DOHH2 (cell line): ENCODE measurements around the gene CACNA2D4.

Source experiments
- H3F3A ChIP-seq: fragments of 200-600 bp; sonication (generic), shearing (Covaris generic); 2 replicates; pipeline ENCODE4 v1.6.0; 2016; ENCODE audit warnings: antibody characterized with exemption, mild to moderate bottlenecking; ENCODE audit not compliant: control insufficient read depth, insufficient read depth
- H3K27ac ChIP-seq: fragments of 200-600 bp; sonication (generic); 2 replicates; pipeline ENCODE4 v1.5.1; 2014; ENCODE audit warnings: low read depth, mild to moderate bottlenecking, low read length, moderate library complexity
- H3K27me3 ChIP-seq: fragments of 200-600 bp; sonication (generic); 2 replicates; pipeline ENCODE4 v1.6.1; 2014; ENCODE audit warnings: mild to moderate bottlenecking, low read length, mixed read lengths; ENCODE audit not compliant: control insufficient read depth
- H3K36me3 ChIP-seq: fragments of 200-600 bp; sonication (generic); 2 replicates; pipeline ENCODE4 v1.6.1; 2014; ENCODE audit warnings: mild to moderate bottlenecking, low read length, moderate library complexity, mixed read lengths; ENCODE audit not compliant: control insufficient read depth
- H3K4me1 ChIP-seq: fragments of 200-600 bp; sonication (generic); 2 replicates; pipeline ENCODE4 v1.6.1; 2014; ENCODE audit warnings: mild to moderate bottlenecking, low read length, mixed read lengths; ENCODE audit not compliant: control insufficient read depth
- H3K4me2 ChIP-seq: fragments of 200-600 bp; sonication (generic); 2 replicates; pipeline ENCODE4 v1.6.0; 2014; ENCODE audit warnings: mild to moderate bottlenecking, low read length, moderate library complexity
- H3K4me3 ChIP-seq: fragments of 200-600 bp; sonication (generic); 2 replicates; pipeline ENCODE4 v1.5.1; 2014; ENCODE audit warnings: mild to moderate bottlenecking, low read length, mixed read lengths
- H3K79me2 ChIP-seq: fragments of 200-600 bp; sonication (generic); 2 replicates; pipeline ENCODE4 v1.6.1; 2014; ENCODE audit warnings: mild to moderate bottlenecking, low read length, mixed read lengths; ENCODE audit not compliant: control insufficient read depth
- H3K9me2 ChIP-seq: fragments of 200-600 bp; sonication (generic); replicated peaks from 2 replicates; pipeline ENCODE4 v1.6.1; 2014; ENCODE audit warnings: mild to moderate bottlenecking, low read length, mixed read lengths; ENCODE audit not compliant: control insufficient read depth
- H3K9me3 ChIP-seq: fragments of 200-600 bp; sonication (generic); 2 replicates; pipeline ENCODE4 v1.6.1; 2014; ENCODE audit warnings: antibody characterized with exemption, low read length, mixed read lengths; ENCODE audit not compliant: control insufficient read depth, insufficient read depth
- H4K20me1 ChIP-seq: fragments of 200-600 bp; sonication (generic); 2 replicates; pipeline ENCODE4 v1.6.0; 2014; ENCODE audit warnings: low read depth, mild to moderate bottlenecking, antibody characterized with exemption, low read length, moderate library complexity; ENCODE audit not compliant: control insufficient read depth, insufficient read depth
- EZH2phosphoT487 ChIP-seq: fragments of 200-600 bp; sonication (generic); IDR thresholded peaks from 2 replicates; pipeline ENCODE4 v1.6.1; 2017; ENCODE audit warnings: borderline replicate concordance, mild to moderate bottlenecking, antibody characterized with exemption, low read length, moderate library complexity, mixed read lengths
- TF ChIP-seq, protein P1 (sequence below): fragments of 200-600 bp; sonication (generic); IDR thresholded peaks from one replicate; pipeline ENCODE4 v1.5.1; 2014; ENCODE audit warnings: antibody characterized with exemption, mild to moderate bottlenecking, low read depth, low read length; ENCODE audit not compliant: poor library complexity, severe bottlenecking

CACNA2D4 gene

DNA sequence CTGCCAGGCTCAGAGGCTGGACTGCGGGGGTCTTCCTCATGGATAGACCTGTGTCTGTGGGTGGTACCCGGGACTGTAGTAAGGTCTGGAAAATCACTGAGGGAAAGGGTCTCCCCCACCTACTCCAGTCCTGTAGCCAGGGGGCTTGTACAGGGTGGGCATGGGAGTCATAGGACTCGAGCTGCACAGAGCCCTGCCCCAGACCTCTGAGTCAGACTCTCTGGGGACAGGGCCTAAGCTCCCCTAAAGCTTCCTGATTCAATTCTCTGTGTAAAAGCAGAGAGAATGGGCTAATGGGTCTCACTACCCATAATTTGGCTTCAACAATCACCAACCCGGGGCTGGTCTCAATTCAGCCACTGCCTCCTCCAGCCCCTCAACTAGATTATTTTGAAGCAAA is 71.0 kb downstream of the CACNA2D4 start:
- TF ChIP-seq, protein P1, sequence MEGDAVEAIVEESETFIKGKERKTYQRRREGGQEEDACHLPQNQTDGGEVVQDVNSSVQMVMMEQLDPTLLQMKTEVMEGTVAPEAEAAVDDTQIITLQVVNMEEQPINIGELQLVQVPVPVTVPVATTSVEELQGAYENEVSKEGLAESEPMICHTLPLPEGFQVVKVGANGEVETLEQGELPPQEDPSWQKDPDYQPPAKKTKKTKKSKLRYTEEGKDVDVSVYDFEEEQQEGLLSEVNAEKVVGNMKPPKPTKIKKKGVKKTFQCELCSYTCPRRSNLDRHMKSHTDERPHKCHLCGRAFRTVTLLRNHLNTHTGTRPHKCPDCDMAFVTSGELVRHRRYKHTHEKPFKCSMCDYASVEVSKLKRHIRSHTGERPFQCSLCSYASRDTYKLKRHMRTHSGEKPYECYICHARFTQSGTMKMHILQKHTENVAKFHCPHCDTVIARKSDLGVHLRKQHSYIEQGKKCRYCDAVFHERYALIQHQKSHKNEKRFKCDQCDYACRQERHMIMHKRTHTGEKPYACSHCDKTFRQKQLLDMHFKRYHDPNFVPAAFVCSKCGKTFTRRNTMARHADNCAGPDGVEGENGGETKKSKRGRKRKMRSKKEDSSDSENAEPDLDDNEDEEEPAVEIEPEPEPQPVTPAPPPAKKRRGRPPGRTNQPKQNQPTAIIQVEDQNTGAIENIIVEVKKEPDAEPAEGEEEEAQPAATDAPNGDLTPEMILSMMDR: no peak
- no peak for TF ChIP-seq EZH2phosphoT487
- Histone ChIP-seq H3F3A (no peaks in the 10 kb centered on the region), H3K4me3 (no peak overlapping the region), H3K9me3 (no peaks in the 10 kb centered on the region), H3K9me2 (no peaks in the 10 kb centered on the region), H3K4me1 (peaks cover 4% of the 10 kb centered on the region), H3K79me2 (no peaks in the 10 kb centered on the region), H3K27me3 (peaks cover 17% of the 10 kb centered on the region; the same call in 1 of the 2 replicates), H4K20me1 (no peaks in the 10 kb centered on the region), H3K27ac (no peak overlapping the region), H3K4me2 (no peak overlapping the region), H3K36me3 (no peaks in the 10 kb centered on the region)

DNA sequence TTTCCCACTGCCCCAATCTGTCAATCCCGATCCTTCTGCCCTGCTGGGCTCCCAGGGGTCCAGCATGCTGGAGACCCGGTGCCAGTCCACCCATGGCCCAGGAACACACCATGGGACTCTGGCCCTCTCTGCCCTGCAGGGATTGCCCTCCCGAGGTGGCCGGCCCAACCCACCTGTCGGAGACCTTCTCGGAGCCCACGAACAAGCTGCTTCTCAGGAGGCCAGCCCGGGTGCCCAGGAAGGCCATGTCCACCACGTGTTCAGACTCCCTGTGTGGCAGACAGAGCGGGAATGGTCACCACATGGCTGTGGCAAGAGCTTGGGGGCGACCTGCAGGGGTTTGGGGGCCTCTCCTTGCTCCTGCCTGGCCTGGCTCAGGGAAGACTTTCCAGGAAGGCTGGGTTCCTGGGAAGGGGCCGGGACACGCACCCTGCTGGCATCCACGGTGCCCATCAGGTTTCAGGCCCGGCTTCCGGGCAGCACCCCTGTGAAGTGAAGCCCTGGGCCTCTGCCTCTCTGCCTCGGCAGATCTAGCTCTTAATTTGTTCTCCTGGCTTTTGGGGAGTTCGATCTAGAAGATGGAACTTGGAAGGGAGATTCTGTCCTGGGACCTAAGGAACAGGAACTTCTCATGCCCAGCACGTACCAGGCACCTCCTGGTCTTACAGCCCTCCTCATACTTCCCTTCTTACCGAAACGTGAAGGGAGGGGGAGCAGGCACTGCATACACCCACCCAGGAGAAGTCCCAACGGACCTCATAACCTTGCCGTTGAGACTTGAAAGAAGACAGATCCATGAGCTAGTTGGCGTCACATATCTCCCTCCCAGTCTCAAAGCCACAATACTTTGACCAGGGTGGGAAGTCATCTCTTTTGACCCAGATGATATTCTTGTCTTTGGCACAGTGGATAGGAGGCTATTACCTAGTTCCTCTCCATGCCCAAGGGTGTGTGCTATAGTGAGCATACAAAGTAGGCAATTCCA is 71.7 kb downstream of the CACNA2D4 start:
- peaks cover 17% of the 10 kb centered on the region; the same call in 1 of the 2 replicates for H3K27me3 ChIP-seq
- H3K27ac ChIP-seq: no peak overlapping the region
- TF ChIP-seq EZH2phosphoT487: no peak
- TF ChIP-seq, protein P1: no peak
- H3K4me3 ChIP-seq: no peak overlapping the region
- no peaks in the 10 kb centered on the region for H3K9me3 ChIP-seq
- no peaks in the 10 kb centered on the region for H3F3A ChIP-seq
- no peaks in the 10 kb centered on the region for H3K9me2 ChIP-seq
- H3K4me2 ChIP-seq: no peak overlapping the region
- H4K20me1 ChIP-seq: no peaks in the 10 kb centered on the region
- peaks cover 8% of the 10 kb centered on the region for H3K4me1 ChIP-seq
- H3K36me3 ChIP-seq: no peaks in the 10 kb centered on the region
- H3K79me2 ChIP-seq: no peaks in the 10 kb centered on the region

DNA sequence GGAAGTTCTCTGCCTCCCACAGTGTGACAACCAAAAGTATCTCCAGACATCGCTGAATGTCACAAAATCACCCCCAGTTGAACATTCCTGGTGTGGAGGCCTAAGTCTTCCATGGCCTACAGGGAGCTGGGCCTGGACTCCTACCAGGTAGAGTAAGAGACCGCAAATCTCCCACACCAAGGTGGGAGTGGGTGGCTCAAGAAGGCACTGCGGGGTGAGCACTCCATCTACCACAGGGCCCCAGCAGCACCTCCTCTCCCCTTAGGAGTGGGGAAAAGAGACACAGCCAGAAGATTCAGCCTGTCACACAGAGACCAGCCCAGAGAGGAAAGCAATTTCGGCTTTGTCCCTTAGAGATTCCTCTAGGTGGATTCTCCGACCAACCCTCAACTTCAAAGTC is 72.6 kb downstream of the CACNA2D4 start:
- Histone ChIP-seq H4K20me1 (no peaks in the 10 kb centered on the region), H3K79me2 (no peaks in the 10 kb centered on the region), H3K4me3 (no peak overlapping the region), H3K27ac (no peak overlapping the region), H3F3A (no peaks in the 10 kb centered on the region), H3K36me3 (no peaks in the 10 kb centered on the region), H3K4me2 (no peak overlapping the region), H3K9me3 (no peaks in the 10 kb centered on the region), H3K9me2 (no peaks in the 10 kb centered on the region), H3K27me3 (peaks cover 17% of the 10 kb centered on the region; the same call in 1 of the 2 replicates), H3K4me1 (peaks cover 8% of the 10 kb centered on the region)
- TF ChIP-seq, protein P1: no peak
- no peak for TF ChIP-seq EZH2phosphoT487
